ENCODE data around the gene SMYD3.

DNA sequence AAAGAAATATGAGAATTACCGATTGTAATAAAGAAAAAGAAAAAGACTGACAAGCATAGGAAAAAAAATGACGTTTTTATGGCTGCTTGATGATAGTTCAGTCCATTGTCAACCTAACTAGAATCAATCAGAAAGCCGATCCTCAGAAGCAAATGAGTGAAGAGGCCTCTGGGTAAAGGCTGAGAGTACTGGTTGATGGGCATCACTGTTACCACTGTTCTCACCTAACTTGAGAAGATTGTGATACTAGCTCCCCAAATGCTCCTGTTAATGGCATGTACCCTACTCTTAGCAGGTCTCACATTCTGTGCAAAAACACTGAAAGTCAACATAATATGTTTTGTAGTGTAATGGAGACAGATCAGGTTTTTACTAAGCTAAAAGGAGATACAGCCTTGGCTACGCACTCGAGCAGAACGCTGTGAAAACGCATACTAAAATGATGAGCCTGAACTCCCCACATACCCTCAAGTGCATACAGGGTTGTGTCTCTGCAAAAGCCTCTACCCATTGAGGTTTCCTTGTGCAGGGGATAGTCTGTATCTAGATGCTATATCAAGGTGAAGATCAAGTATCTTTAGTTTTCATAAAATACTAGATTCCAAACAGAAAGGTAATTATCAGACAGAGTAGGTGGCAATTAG lies 554.6 kb downstream of the SMYD3 start:
- TF ChIP-seq, protein P1, sequence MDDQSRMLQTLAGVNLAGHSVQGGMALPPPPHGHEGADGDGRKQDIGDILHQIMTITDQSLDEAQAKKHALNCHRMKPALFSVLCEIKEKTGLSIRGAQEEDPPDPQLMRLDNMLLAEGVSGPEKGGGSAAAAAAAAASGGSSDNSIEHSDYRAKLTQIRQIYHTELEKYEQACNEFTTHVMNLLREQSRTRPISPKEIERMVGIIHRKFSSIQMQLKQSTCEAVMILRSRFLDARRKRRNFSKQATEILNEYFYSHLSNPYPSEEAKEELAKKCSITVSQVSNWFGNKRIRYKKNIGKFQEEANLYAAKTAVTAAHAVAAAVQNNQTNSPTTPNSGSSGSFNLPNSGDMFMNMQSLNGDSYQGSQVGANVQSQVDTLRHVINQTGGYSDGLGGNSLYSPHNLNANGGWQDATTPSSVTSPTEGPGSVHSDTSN (IDR thresholded peaks at IDR 0.05; ENCODE audit: insufficient replicate concordance, low read depth, low read length): no peak
- TF ChIP-seq, protein P2, sequence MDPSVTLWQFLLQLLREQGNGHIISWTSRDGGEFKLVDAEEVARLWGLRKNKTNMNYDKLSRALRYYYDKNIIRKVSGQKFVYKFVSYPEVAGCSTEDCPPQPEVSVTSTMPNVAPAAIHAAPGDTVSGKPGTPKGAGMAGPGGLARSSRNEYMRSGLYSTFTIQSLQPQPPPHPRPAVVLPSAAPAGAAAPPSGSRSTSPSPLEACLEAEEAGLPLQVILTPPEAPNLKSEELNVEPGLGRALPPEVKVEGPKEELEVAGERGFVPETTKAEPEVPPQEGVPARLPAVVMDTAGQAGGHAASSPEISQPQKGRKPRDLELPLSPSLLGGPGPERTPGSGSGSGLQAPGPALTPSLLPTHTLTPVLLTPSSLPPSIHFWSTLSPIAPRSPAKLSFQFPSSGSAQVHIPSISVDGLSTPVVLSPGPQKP (IDR thresholded peaks at IDR 0.05; ENCODE audit: low read depth, low read length): no peak
- no peak for TF ChIP-seq YY1 (IDR thresholded peaks at IDR 0.05; ENCODE audit: low read depth, low read length)
